Panc1 (cell line): Measurements from ENCODE around the gene MRPL10. TPM values are rescaled to one million over a fixed set of nuclear protein-coding genes. Genes with fewer than 3 reads are reported as not detected.

Source experiments
- ATAC-seq: fragments of 200-7000 bp; cut with Tn5 transposase; 2 replicates; pipeline ENCODE4 v1.9.1; 2020; ENCODE audit warnings: mild to moderate bottlenecking, moderate library complexity
- BruUV-seq: library from RNA; stranded (reverse); fragments of 400-500 nt; replicated peaks from 2 replicates; lab custom pipeline; 2021; lab: Mats Ljungman, UMichigan
- CTCF ChIA-PET: fragments of 300-600 bp; sonication (Branson Sonifier 250); formaldehyde crosslinking; loops from one replicate; lab custom pipeline; 2022; ENCODE audit warnings: antibody characterized with exemption; lab: Charles Lee
- POLR2A ChIA-PET: fragments of 300-600 bp; sonication (Branson Sonifier 250); formaldehyde crosslinking; loops from one replicate; lab custom pipeline; 2022; ENCODE audit warnings: antibody characterized with exemption; lab: Charles Lee
- DNase-seq: peaks from one replicate; pipeline ENCODE4 v3.0.0-alpha.2; 2010; ENCODE audit warnings: low read depth, low spot score
- H3K27ac ChIP-seq: 2 replicates; pipeline ENCODE4 v1.5.1; 2011; ENCODE audit warnings: mild to moderate bottlenecking, low read length, inconsistent platforms
- H3K27me3 ChIP-seq: fragments of 200-500 bp; sonication (Bioruptor generic); 2 replicates; pipeline ENCODE4 v1.6.0; 2014; ENCODE audit warnings: low read length, inconsistent platforms; ENCODE audit not compliant: control insufficient read depth, insufficient read depth
- H3K36me3 ChIP-seq: fragments of 200-500 bp; sonication (Bioruptor generic); 2 replicates; pipeline ENCODE4 v1.5.1; 2014; ENCODE audit warnings: inconsistent platforms, mild to moderate bottlenecking, low read length, moderate library complexity; ENCODE audit not compliant: control insufficient read depth, insufficient read depth
- H3K4me1 ChIP-seq: 2 replicates; pipeline ENCODE4 v1.5.1; 2011; ENCODE audit warnings: inconsistent platforms, mild to moderate bottlenecking, low read length, moderate library complexity; ENCODE audit not compliant: control insufficient read depth, insufficient read depth
- H3K4me3 ChIP-seq, 2 experiments: 2 replicates each; pipeline ENCODE4 v1.5.1; 2011 to 2012; ENCODE audit warnings: low read depth in 2 of 2, low read length in 2 of 2, mild to moderate bottlenecking in 2 of 2, inconsistent platforms in 1 of 2, moderate library complexity in 1 of 2
- H3K9me3 ChIP-seq: fragments of 200-500 bp; sonication (Bioruptor generic); 2 replicates; pipeline ENCODE4 v1.5.1; 2014; ENCODE audit warnings: low read depth, mild to moderate bottlenecking, inconsistent platforms, low read length, moderate library complexity; ENCODE audit not compliant: control insufficient read depth, insufficient read depth
- POLR2AphosphoS5 ChIP-seq: IDR thresholded peaks from 2 replicates; pipeline ENCODE4 v1.6.1; 2012; ENCODE audit warnings: mild to moderate bottlenecking, low read depth, low read length, moderate library complexity
- SIN3A ChIP-seq: IDR thresholded peaks from 2 replicates; pipeline ENCODE4 v1.6.1; 2012; ENCODE audit warnings: low read depth, mild to moderate bottlenecking, low read length, moderate library complexity, borderline replicate concordance; ENCODE audit not compliant: insufficient read depth
- TCF7L2 ChIP-seq: IDR thresholded peaks from 2 replicates; pipeline ENCODE4 v1.6.1; 2011; ENCODE audit warnings: mild to moderate bottlenecking, low read depth, low read length, inconsistent platforms
- in situ Hi-C: cut with HindIII; loops from 2 replicates; pipeline ENCODE4 v1.10.0; 2016; ENCODE audit warnings: low sequenced_read_pairs, low pct_unique_long_range_greater_than_20kb
- intact Hi-C: fragments of 100-400 bp; cut with micrococcal nuclease; formaldehyde crosslinking; loops from one replicate; pipeline ENCODE4 v1.10.0; 2022; ENCODE audit not compliant: unreplicated experiment
- total RNA-seq: library from RNA; stranded (reverse); gene quantifications from one replicate; pipeline ENCODE4 v1.2.1, GENCODE V29; 2021; ENCODE audit not compliant: unreplicated experiment
- TF ChIP-seq, protein P1 (sequence below): fragments of 450-650 bp; IDR thresholded peaks from 2 replicates; pipeline ENCODE4 v1.5.1; 2017; ENCODE audit warnings: mild to moderate bottlenecking
- TF ChIP-seq, protein P2 (sequence below), 2 experiments: IDR thresholded peaks; 2 replicates each; pipeline ENCODE4 v1.6.1; 2011 to 2012; ENCODE audit warnings: low read depth in 2 of 2, control low read depth in 1 of 2, low read length in 1 of 2, mild to moderate bottlenecking in 1 of 2, moderate library complexity in 1 of 2; ENCODE audit not compliant: insufficient read depth in 1 of 2

Gene MRPL10
- total RNA-seq, 1 experiment from 2014 or later, result 41.9 TPM

DNA sequence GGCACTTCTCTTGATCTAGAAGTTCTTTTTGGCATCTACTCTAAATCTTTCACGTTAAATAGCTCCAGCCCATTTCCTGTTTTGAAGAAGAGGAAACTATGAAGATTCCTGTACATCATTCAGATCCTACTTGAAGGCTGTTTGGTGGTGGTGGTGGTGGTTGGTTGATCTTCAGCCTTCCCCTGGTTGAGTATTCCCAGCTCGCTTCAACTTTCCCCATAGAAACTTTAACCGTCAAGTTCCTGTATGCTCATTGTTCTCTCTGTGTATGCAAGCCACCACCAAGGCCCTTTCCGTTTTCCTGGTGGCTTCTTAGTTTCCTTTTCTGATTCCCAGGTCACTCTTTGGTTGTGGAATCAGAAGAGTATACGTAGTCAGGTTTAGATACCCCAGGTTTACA is 3.4 kb upstream of the MRPL10 start:
- ATAC-seq, result no peak
- Histone ChIP-seq H3K4me3 (no peak overlapping the region), H3K9me3 (no peaks in the 10 kb centered on the region), H3K4me1 (peaks cover 15% of the 10 kb centered on the region; the same call in 1 of the 2 replicates), H3K36me3 (no peaks in the 10 kb centered on the region; the same call in 1 of the 2 replicates), H3K27me3 (no peaks in the 10 kb centered on the region), H3K27ac (no peak overlapping the region)
- ChIA-PET POLR2A (no interaction called here), CTCF (interaction anchor here (0.5 kb wide), 1 partner anchor 55 kb away, joined by 3 read pairs; no protein-coding TSS in a partner anchor)
- BruUV-seq, result no TSS peak
- TF ChIP-seq, protein P1, sequence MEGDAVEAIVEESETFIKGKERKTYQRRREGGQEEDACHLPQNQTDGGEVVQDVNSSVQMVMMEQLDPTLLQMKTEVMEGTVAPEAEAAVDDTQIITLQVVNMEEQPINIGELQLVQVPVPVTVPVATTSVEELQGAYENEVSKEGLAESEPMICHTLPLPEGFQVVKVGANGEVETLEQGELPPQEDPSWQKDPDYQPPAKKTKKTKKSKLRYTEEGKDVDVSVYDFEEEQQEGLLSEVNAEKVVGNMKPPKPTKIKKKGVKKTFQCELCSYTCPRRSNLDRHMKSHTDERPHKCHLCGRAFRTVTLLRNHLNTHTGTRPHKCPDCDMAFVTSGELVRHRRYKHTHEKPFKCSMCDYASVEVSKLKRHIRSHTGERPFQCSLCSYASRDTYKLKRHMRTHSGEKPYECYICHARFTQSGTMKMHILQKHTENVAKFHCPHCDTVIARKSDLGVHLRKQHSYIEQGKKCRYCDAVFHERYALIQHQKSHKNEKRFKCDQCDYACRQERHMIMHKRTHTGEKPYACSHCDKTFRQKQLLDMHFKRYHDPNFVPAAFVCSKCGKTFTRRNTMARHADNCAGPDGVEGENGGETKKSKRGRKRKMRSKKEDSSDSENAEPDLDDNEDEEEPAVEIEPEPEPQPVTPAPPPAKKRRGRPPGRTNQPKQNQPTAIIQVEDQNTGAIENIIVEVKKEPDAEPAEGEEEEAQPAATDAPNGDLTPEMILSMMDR, result no peak
- TF ChIP-seq POLR2AphosphoS5, result no peak
- no peak for TF ChIP-seq SIN3A
- TF ChIP-seq, protein P2, sequence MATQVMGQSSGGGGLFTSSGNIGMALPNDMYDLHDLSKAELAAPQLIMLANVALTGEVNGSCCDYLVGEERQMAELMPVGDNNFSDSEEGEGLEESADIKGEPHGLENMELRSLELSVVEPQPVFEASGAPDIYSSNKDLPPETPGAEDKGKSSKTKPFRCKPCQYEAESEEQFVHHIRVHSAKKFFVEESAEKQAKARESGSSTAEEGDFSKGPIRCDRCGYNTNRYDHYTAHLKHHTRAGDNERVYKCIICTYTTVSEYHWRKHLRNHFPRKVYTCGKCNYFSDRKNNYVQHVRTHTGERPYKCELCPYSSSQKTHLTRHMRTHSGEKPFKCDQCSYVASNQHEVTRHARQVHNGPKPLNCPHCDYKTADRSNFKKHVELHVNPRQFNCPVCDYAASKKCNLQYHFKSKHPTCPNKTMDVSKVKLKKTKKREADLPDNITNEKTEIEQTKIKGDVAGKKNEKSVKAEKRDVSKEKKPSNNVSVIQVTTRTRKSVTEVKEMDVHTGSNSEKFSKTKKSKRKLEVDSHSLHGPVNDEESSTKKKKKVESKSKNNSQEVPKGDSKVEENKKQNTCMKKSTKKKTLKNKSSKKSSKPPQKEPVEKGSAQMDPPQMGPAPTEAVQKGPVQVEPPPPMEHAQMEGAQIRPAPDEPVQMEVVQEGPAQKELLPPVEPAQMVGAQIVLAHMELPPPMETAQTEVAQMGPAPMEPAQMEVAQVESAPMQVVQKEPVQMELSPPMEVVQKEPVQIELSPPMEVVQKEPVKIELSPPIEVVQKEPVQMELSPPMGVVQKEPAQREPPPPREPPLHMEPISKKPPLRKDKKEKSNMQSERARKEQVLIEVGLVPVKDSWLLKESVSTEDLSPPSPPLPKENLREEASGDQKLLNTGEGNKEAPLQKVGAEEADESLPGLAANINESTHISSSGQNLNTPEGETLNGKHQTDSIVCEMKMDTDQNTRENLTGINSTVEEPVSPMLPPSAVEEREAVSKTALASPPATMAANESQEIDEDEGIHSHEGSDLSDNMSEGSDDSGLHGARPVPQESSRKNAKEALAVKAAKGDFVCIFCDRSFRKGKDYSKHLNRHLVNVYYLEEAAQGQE (IDR thresholded peaks at IDR 0.05; ENCODE audit: insufficient read depth in 1 of 2, low read depth in 2 of 2, low read length in 1 of 2), result no peak
- intact Hi-C loops (no loop called here), in situ Hi-C loops (no loop called here)
- DNase-seq, result no peak

DNA sequence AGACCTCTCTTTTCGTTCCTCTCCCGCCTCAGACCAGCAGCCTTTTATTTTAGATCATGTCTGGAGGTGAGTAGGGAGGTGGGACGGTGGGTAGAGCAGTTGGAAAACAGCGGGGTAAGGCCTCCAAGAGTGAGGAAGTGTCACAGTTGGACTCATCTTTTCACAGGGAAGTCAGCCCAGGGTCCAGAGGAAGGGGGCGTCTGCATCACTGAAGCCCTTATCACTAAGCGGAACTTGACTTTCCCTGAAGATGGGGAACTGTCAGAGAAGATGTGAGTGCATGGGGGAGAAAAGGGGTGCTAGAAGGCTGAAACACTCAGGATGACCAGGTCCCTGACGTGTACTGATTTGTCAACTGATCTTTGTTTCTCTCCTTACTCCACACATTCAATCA is 590 bp upstream of the MRPL10 start:
- ChIA-PET CTCF (interaction anchor here (1.1 kb wide), 1 partner anchor 9 kb away, joined by 5 read pairs; the partner anchor contains the start of gene SCRN2), POLR2A (interaction anchor here (1.0 kb wide), 1 partner anchor 182 kb away, joined by 3 read pairs; the partner anchor contains the start of gene KPNB1)
- Histone ChIP-seq H3K27me3 (no peaks in the 10 kb centered on the region), H3K36me3 (peaks cover 4% of the 10 kb centered on the region; the same call in 1 of the 2 replicates), H3K9me3 (no peaks in the 10 kb centered on the region), H3K4me3 (peak overlapping the region; percentile 80 to 96), H3K27ac (peak overlapping the region; percentile 97), H3K4me1 (peaks cover 15% of the 10 kb centered on the region; the same call in 1 of the 2 replicates)
- intact Hi-C loops, result no loop called here
- ATAC-seq (no peak; the same call in 1 of the 2 replicates), DNase-seq (no peak)
- in situ Hi-C loops, result no loop called here
- TF ChIP-seq SIN3A, result no peak
- TF ChIP-seq, protein P2 (IDR thresholded peaks at IDR 0.05; ENCODE audit: insufficient read depth in 1 of 2, low read depth in 2 of 2, low read length in 1 of 2), result no peak
- TF ChIP-seq TCF7L2, result no peak
- TF ChIP-seq POLR2AphosphoS5, result no peak
- TF ChIP-seq, protein P1, result no peak
- no TSS peak for BruUV-seq
